ENCODE measurements around the gene OR4M2. TPM values are rescaled to one million over a fixed set of nuclear protein-coding genes. Genes with fewer than 3 reads are reported as not detected.
"Not testable (repeated sequence)": the region's sequence is repeated elsewhere in the genome, so short reads cannot be mapped to it uniquely, and the experiment has no call there.

The OR4M2 gene
- total RNA-seq: not detected
- long read RNA-seq: 0 reads

GRCh38 chr15:22080227-22080626, at the start of gene OR4M2:
Gene OR4M2, plus strand, starts transcription at chr15:22080527. Its CDS starts 98 bp downstream, at chr15:22080625.
- ATAC-seq; DNase-seq; intact Hi-C loops (cut with micrococcal nuclease): not testable (repeated sequence)

- ATAC-seq; DNase-seq; intact Hi-C loops (cut with micrococcal nuclease): not testable (repeated sequence)
These were observed 11.1 kb upstream of the OR4M2 start for GRCh38 chr15:22069267-22069666.

GRCh38 chr15:22081386-22081785, 1.1 kb downstream of the OR4M2 start:
- ATAC-seq; intact Hi-C loops (cut with micrococcal nuclease); DNase-seq: not testable (repeated sequence)

GRCh38 chr15:22098616-22099253, 18.4 kb downstream of the OR4M2 start:
- ATAC-seq; intact Hi-C loops (cut with micrococcal nuclease); DNase-seq: not testable (repeated sequence)

- DNase-seq; intact Hi-C loops (cut with micrococcal nuclease); ATAC-seq: not testable (repeated sequence)
These were observed 19.1 kb downstream of the OR4M2 start for GRCh38 chr15:22099289-22099891.

- intact Hi-C loops (cut with micrococcal nuclease); ATAC-seq; DNase-seq: not testable (repeated sequence)
These were observed 41.7 kb downstream of the OR4M2 start for GRCh38 chr15:22122033-22122432.

Other genes starting within 250 kb of the OR4M2 start
- not detected for gene POTEB, start 202.8 kb upstream of the OR4M2 start, total RNA-seq